GM12873 (cell line): ENCODE results near the gene MDGA2.

Experiments used
- CTCF ChIP-seq: IDR thresholded peaks from 2 replicates; pipeline ENCODE4 v1.5.1; 2012; ENCODE audit warnings: low read depth, mild to moderate bottlenecking, moderate library complexity, low read length, control low read depth; ENCODE audit not compliant: insufficient read depth; ENCODE audit errors: missing control alignments

The MDGA2 gene

GRCh38 chr14:47020500-47020899 lies 654.9 kb downstream of the MDGA2 start:
- TF ChIP-seq CTCF: no peak

- TF ChIP-seq CTCF: no peak
Measured at GRCh38 chr14:47012533-47013280, 662.7 kb downstream of the MDGA2 start.

GRCh38 chr14:47009615-47010014 lies 665.8 kb downstream of the MDGA2 start:
- no peak for TF ChIP-seq CTCF

GRCh38 chr14:47008732-47009131 lies 666.7 kb downstream of the MDGA2 start:
- TF ChIP-seq CTCF: no peak

GRCh38 chr14:46999661-47000060 lies 675.7 kb downstream of the MDGA2 start:
- no peak for TF ChIP-seq CTCF

- no peak for TF ChIP-seq CTCF
Measured at GRCh38 chr14:46989566-46989965, 685.8 kb downstream of the MDGA2 start.

- no peak for TF ChIP-seq CTCF
Measured at GRCh38 chr14:46988312-46988711, 687.1 kb downstream of the MDGA2 start.
